H1 (cell line): Measurements from ENCODE around the gene ERC1. TPM values are rescaled to one million over a fixed set of nuclear protein-coding genes. Genes with fewer than 3 reads are reported as not detected.

Experiments
- RNF2 ChIP-seq: fragments of 200-900, 300-1000 bp; sonication (generic); IDR thresholded peaks from 2 replicates; pipeline ENCODE4 v1.7.1; 2016; ENCODE audit warnings: borderline replicate concordance, low read depth, mild to moderate bottlenecking, antibody characterized with exemption, low read length; ENCODE audit not compliant: poor library complexity, severe bottlenecking; ENCODE audit errors: missing control alignments
- polyA plus RNA-seq, 7 experiments: library from polyadenylated mRNA; depleted of rRNA in 3 of 7; stranded (reverse) in 5 of 7; unstranded in 2 of 7; fragments of >200 nt in 5 of 7; fragments of 200-250 nt in 2 of 7; gene quantifications; 1 replicate in 5 of 7; 2 replicates in 1 of 7; 4 replicates in 1 of 7; pipeline versions ENCODE4 v1.2.1 to v1.2.3, GENCODE V29; 2011 to 2013; ENCODE audit warnings: missing spikeins in 2 of 7, mixed read lengths in 2 of 7
- total RNA-seq: library from RNA; stranded (reverse); fragmentation: NEBNext Ultra II Directional; extraction: Animal tissue kit (Norgen Biotek cat#: 25700); gene quantifications from 2 replicates; pipeline ENCODE4 v1.2.1, GENCODE V29; 2021

The ERC1 gene
- total and polyA plus RNA-seq, 2 of the 8 experiments (the other 6 are each of a cell fraction or from before 2014, with no cell fraction given) = 7.8 to 45.7 TPM

GRCh38 chr12:1217191-1217949, 226.3 kb downstream of the ERC1 start (continued):
- no peak for TF ChIP-seq RNF2
